Amniotic epithelial cell (primary cell): ENCODE measurements around the gene APOB.
A peak's percentile ranks its signal among the peaks of the same experiment; 100 is the strongest.

ENCODE experiments used
- DNase-seq: peaks from one replicate; pipeline ENCODE4 v3.0.0-alpha.2; 2010; ENCODE audit warnings: low read depth

APOB gene

GRCh38 chr2:21043744-21044532 is at the start of gene APOB:
Gene APOB, minus strand, starts transcription at chr2:21044073. Its CDS starts 128 bp downstream, at chr2:21043945.
- no peak for DNase-seq

- no peak for DNase-seq
Observed at GRCh38 chr2:21092308-21092869, 48.5 kb upstream of the APOB start.

GRCh38 chr2:21084401-21084800 is 40.5 kb upstream of the APOB start:
- no peak for DNase-seq

GRCh38 chr2:21083482-21083881 is 39.6 kb upstream of the APOB start:
- no peak for DNase-seq

- DNase-seq = no peak
Observed at GRCh38 chr2:21078296-21078695, 34.4 kb upstream of the APOB start.

- DNase-seq = no peak
Observed at GRCh38 chr2:21072477-21073242, 28.8 kb upstream of the APOB start.

GRCh38 chr2:21070341-21071257 is 26.7 kb upstream of the APOB start:
- no peak for DNase-seq

GRCh38 chr2:21069746-21070340 is 26.0 kb upstream of the APOB start:
- DNase-seq = no peak

- no peak for DNase-seq
Observed at GRCh38 chr2:21067859-21068537, 24.1 kb upstream of the APOB start.

GRCh38 chr2:21067125-21067524 is 23.3 kb upstream of the APOB start:
- no peak for DNase-seq

- DNase-seq = no peak
Observed at GRCh38 chr2:21059885-21060610, 16.2 kb upstream of the APOB start.

- DNase-seq = no peak
Observed at GRCh38 chr2:21057097-21057496, 13.2 kb upstream of the APOB start.

GRCh38 chr2:21055879-21056790 is 12.3 kb upstream of the APOB start:
- DNase-seq = no peak

GRCh38 chr2:21055451-21055850 is 11.6 kb upstream of the APOB start:
- no peak for DNase-seq

GRCh38 chr2:21054011-21054410 is 10.1 kb upstream of the APOB start:
- DNase-seq = no peak

GRCh38 chr2:21052044-21052443 is 8.2 kb upstream of the APOB start:
- DNase-seq = no peak

- DNase-seq = no peak
Observed at GRCh38 chr2:21050164-21050563, 6.3 kb upstream of the APOB start.

GRCh38 chr2:21047141-21048009 is 3.5 kb upstream of the APOB start:
- DNase-seq = peak; percentile 36
